ENCODE data around the gene CD44. TPM values are rescaled to one million over a fixed set of nuclear protein-coding genes. Genes with fewer than 3 reads are reported as not detected.

CD44 gene
- total RNA-seq, 1 experiment from 2014 or later = 11.4 TPM

- no peaks in the 10 kb centered on the region for H3K36me3 ChIP-seq (replicated peaks; ENCODE audit: control insufficient read depth, insufficient read depth, low read length)
Observed at GRCh38 chr11:35179466-35180135, 40.6 kb downstream of the CD44 start.

GRCh38 chr11:35180317-35181233 lies 41.6 kb downstream of the CD44 start:
- DNase-seq = peak; percentile 13
- H3K36me3 ChIP-seq (replicated peaks; ENCODE audit: control insufficient read depth, insufficient read depth, low read length) = no peaks in the 10 kb centered on the region
- no peaks in the 10 kb centered on the region for H3K27me3 ChIP-seq (ENCODE audit: control insufficient read depth, insufficient read depth, low read length)
- H3K4me3 ChIP-seq (ENCODE audit: insufficient read depth, low read depth, low read length) = no peak overlapping the region

More at GRCh38 chr11:35179466-35180135, 40.6 kb downstream of the CD44 start:
- H3K27me3 ChIP-seq (ENCODE audit: control insufficient read depth, insufficient read depth, low read length) = no peaks in the 10 kb centered on the region
- H3K4me3 ChIP-seq (ENCODE audit: insufficient read depth, low read depth, low read length) = no peak overlapping the region
- DNase-seq = no peak

GRCh38 chr11:35182317-35182939 lies 43.5 kb downstream of the CD44 start:
- no peaks in the 10 kb centered on the region for H3K36me3 ChIP-seq (replicated peaks; ENCODE audit: control insufficient read depth, insufficient read depth, low read length)

GRCh38 chr11:35183326-35183925 lies 44.5 kb downstream of the CD44 start:
- H3K36me3 ChIP-seq (replicated peaks; ENCODE audit: control insufficient read depth, insufficient read depth, low read length) = no peaks in the 10 kb centered on the region
- no peaks in the 10 kb centered on the region for H3K27me3 ChIP-seq (ENCODE audit: control insufficient read depth, insufficient read depth, low read length)
- no peak overlapping the region for H3K4me3 ChIP-seq (ENCODE audit: insufficient read depth, low read depth, low read length)
- no peak for DNase-seq

More at GRCh38 chr11:35182317-35182939, 43.5 kb downstream of the CD44 start:
- H3K4me3 ChIP-seq (ENCODE audit: insufficient read depth, low read depth, low read length) = no peak overlapping the region
- H3K27me3 ChIP-seq (ENCODE audit: control insufficient read depth, insufficient read depth, low read length) = no peaks in the 10 kb centered on the region
- no peak for DNase-seq

GRCh38 chr11:35185696-35186095 lies 46.7 kb downstream of the CD44 start:
- no peaks in the 10 kb centered on the region for H3K27me3 ChIP-seq (ENCODE audit: control insufficient read depth, insufficient read depth, low read length)
- no peaks in the 10 kb centered on the region for H3K36me3 ChIP-seq (replicated peaks; ENCODE audit: control insufficient read depth, insufficient read depth, low read length)
- H3K4me3 ChIP-seq (ENCODE audit: insufficient read depth, low read depth, low read length) = no peak overlapping the region

GRCh38 chr11:35187996-35188395 lies 49.0 kb downstream of the CD44 start:
- no peak for DNase-seq
- H3K27me3 ChIP-seq (ENCODE audit: control insufficient read depth, insufficient read depth, low read length) = no peaks in the 10 kb centered on the region
- H3K36me3 ChIP-seq (replicated peaks; ENCODE audit: control insufficient read depth, insufficient read depth, low read length) = no peaks in the 10 kb centered on the region
- no peak overlapping the region for H3K4me3 ChIP-seq (ENCODE audit: insufficient read depth, low read depth, low read length)

More at GRCh38 chr11:35185696-35186095, 46.7 kb downstream of the CD44 start:
- DNase-seq = no peak

- no peak for DNase-seq
- H3K27me3 ChIP-seq (ENCODE audit: control insufficient read depth, insufficient read depth, low read length) = no peaks in the 10 kb centered on the region
- no peaks in the 10 kb centered on the region for H3K36me3 ChIP-seq (replicated peaks; ENCODE audit: control insufficient read depth, insufficient read depth, low read length)
- no peak overlapping the region for H3K4me3 ChIP-seq (ENCODE audit: insufficient read depth, low read depth, low read length)
Observed at GRCh38 chr11:35190804-35191348, 51.9 kb downstream of the CD44 start.

GRCh38 chr11:35192347-35192746 lies 53.4 kb downstream of the CD44 start:
- Histone ChIP-seq H3K36me3 (replicated peaks; ENCODE audit: control insufficient read depth, insufficient read depth, low read length) (no peaks in the 10 kb centered on the region), H3K4me3 (ENCODE audit: insufficient read depth, low read depth, low read length) (no peak overlapping the region), H3K27me3 (ENCODE audit: control insufficient read depth, insufficient read depth, low read length) (no peaks in the 10 kb centered on the region)
- DNase-seq = no peak

- no peaks in the 10 kb centered on the region for H3K27me3 ChIP-seq (ENCODE audit: control insufficient read depth, insufficient read depth, low read length)
- no peak for DNase-seq
- H3K4me3 ChIP-seq (ENCODE audit: insufficient read depth, low read depth, low read length) = no peak overlapping the region
- no peaks in the 10 kb centered on the region for H3K36me3 ChIP-seq (replicated peaks; ENCODE audit: control insufficient read depth, insufficient read depth, low read length)
Observed at GRCh38 chr11:35193767-35194166, 54.8 kb downstream of the CD44 start.

GRCh38 chr11:35197292-35197691 lies 58.3 kb downstream of the CD44 start:
- no peaks in the 10 kb centered on the region for H3K27me3 ChIP-seq (ENCODE audit: control insufficient read depth, insufficient read depth, low read length)
- H3K36me3 ChIP-seq (replicated peaks; ENCODE audit: control insufficient read depth, insufficient read depth, low read length) = no peaks in the 10 kb centered on the region; the same call in 1 of the 2 replicates
- no peak overlapping the region for H3K4me3 ChIP-seq (ENCODE audit: insufficient read depth, low read depth, low read length)
- no peak for DNase-seq

GRCh38 chr11:35200811-35201341 lies 61.9 kb downstream of the CD44 start:
- H3K4me3 ChIP-seq (ENCODE audit: insufficient read depth, low read depth, low read length) = no peak overlapping the region
- no peaks in the 10 kb centered on the region for H3K27me3 ChIP-seq (ENCODE audit: control insufficient read depth, insufficient read depth, low read length)
- no peak for DNase-seq
- H3K36me3 ChIP-seq (replicated peaks; ENCODE audit: control insufficient read depth, insufficient read depth, low read length) = no peaks in the 10 kb centered on the region; the same call in 1 of the 2 replicates

GRCh38 chr11:35204614-35205013 lies 65.6 kb downstream of the CD44 start:
- Histone ChIP-seq H3K27me3 (ENCODE audit: control insufficient read depth, insufficient read depth, low read length) (no peaks in the 10 kb centered on the region), H3K4me3 (ENCODE audit: insufficient read depth, low read depth, low read length) (no peak overlapping the region), H3K36me3 (replicated peaks; ENCODE audit: control insufficient read depth, insufficient read depth, low read length) (no peaks in the 10 kb centered on the region; the same call in 1 of the 2 replicates)
- DNase-seq = no peak

GRCh38 chr11:35206616-35207015 lies 67.6 kb downstream of the CD44 start:
- Histone ChIP-seq H3K4me3 (ENCODE audit: insufficient read depth, low read depth, low read length) (no peak overlapping the region), H3K36me3 (replicated peaks; ENCODE audit: control insufficient read depth, insufficient read depth, low read length) (no peaks in the 10 kb centered on the region), H3K27me3 (ENCODE audit: control insufficient read depth, insufficient read depth, low read length) (no peaks in the 10 kb centered on the region)
- DNase-seq = no peak

Measured in H7 (cell line).